ENCODE measurements around the gene C15orf40.

The C15orf40 gene

DNA sequence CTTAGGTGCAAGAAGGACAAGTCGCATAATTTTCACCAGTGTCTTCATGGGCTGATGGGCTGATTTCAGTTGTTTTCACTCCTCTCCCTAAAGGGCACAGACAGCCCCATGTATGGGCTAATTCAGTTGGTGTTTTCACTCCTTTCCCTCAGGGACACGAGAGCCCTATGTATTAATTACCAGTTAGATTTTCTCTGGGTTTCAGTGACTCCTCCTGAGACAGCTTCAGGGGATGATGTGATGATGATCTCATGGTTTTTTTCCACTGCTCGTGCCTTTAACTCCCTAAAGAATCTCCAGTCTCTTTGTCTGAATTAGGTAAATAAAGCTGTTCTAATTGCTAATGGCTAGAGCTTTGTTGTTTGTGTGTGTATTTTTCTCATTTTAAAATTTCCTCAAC lies 15.5 kb downstream of the C15orf40 start:
- no peak for DNase-seq (ENCODE audit: low read depth)
- no peak overlapping the region for H3K4me3 ChIP-seq (replicated peaks; ENCODE audit: low read depth, low read length)
- TF ChIP-seq, protein P1, sequence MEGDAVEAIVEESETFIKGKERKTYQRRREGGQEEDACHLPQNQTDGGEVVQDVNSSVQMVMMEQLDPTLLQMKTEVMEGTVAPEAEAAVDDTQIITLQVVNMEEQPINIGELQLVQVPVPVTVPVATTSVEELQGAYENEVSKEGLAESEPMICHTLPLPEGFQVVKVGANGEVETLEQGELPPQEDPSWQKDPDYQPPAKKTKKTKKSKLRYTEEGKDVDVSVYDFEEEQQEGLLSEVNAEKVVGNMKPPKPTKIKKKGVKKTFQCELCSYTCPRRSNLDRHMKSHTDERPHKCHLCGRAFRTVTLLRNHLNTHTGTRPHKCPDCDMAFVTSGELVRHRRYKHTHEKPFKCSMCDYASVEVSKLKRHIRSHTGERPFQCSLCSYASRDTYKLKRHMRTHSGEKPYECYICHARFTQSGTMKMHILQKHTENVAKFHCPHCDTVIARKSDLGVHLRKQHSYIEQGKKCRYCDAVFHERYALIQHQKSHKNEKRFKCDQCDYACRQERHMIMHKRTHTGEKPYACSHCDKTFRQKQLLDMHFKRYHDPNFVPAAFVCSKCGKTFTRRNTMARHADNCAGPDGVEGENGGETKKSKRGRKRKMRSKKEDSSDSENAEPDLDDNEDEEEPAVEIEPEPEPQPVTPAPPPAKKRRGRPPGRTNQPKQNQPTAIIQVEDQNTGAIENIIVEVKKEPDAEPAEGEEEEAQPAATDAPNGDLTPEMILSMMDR (IDR thresholded peaks at IDR 0.05; ENCODE audit: low read length, missing control alignments) = no peak

DNA sequence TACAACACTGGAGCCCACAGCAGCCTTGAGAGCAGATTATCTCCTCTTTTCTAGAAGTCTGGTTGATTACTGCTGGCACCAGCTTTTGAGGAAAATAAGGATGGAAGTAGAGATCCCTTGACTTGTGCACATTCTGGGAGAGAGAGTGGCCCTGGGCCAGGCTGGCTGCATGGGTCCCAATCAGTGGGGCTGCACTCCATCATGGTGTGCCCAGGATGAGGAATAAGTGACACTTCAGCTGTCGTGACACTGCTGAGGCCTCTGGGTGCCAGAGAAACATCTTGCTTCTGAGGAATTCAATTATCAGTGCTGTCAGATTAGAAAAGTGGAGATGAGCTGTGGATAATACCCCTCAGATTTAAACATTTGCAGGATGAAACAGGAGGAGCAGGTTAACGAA lies 16.4 kb downstream of the C15orf40 start:
- H3K4me3 ChIP-seq (replicated peaks; ENCODE audit: low read depth, low read length) = no peak overlapping the region
- TF ChIP-seq, protein P1 (IDR thresholded peaks at IDR 0.05; ENCODE audit: low read length, missing control alignments) = no peak

DNA sequence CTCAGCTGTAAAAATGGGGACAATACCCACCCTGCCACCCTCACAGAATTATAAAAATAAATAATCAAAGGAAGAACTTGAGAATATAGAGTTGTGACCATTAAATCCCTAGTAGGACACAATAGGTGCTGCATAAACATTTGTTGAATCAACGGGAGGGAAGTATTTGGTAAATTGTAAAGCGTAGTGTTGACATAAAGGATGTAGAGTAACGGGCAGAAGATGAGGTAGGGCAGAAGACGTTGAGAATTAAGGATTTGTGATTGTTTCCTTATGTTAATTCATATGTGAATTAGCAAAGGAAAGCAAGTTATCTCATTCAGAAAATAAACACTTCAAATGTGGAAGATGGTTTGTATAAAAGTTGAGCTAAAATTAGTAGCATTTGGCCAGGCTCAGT lies 18.3 kb downstream of the C15orf40 start:
- H3K4me3 ChIP-seq (replicated peaks; ENCODE audit: low read depth, low read length) = no peak overlapping the region

More for the DNA sequence above, 16.4 kb downstream of the C15orf40 start:
- DNase-seq (ENCODE audit: low read depth) = no peak

DNA sequence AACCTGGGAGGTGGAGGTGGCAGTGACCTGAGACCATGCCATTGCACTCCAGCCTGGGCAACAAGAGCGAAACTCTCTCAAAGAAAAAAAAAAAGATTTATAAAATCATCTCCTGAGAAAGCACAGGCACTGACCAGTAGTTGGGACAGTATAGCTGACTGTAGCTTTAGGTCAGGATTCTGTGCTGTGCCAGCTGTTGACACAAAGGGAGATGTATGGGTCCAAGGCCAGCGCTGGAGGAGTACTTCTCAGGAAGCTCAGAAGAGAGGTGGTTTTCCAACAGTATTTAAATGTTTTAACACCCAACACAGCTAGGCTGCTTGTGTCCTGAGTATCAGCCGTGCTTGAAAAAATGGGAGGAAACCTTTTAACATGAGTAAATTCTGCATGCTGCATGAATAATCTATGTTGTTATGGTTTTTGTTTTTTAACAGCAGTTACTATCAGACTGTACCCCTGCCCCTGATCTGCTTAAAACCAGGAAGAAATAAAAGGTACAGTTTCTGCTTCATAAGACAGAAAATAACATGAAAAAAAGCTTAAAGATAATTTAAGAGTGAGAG lies 18.9 kb downstream of the C15orf40 start:
- no peak overlapping the region for H3K4me3 ChIP-seq (replicated peaks; ENCODE audit: low read depth, low read length)
- TF ChIP-seq, protein P1 (IDR thresholded peaks at IDR 0.05; ENCODE audit: low read length, missing control alignments) = no peak
- no peak for DNase-seq (ENCODE audit: low read depth)

More for the DNA sequence above, 18.3 kb downstream of the C15orf40 start:
- no peak for DNase-seq (ENCODE audit: low read depth)
- TF ChIP-seq, protein P1 (IDR thresholded peaks at IDR 0.05; ENCODE audit: low read length, missing control alignments) = no peak

DNA sequence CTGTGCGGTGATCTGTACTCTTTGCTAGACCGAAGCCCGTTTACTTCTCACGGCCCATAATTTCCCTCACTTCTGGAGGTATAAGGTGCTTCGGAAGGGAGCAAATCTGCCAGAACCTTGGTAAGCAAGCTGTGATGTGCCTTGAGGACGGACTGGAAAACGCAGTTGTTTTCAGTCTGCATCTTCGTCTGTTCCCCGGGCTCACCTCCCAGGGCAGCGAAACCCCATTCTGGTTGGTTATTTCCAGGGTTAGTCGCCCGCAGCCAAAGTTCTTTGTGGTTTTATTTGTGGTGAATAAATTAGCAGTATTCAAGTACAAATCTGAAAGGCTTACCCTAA lies 25.0 kb downstream of the C15orf40 start:
- H3K4me3 ChIP-seq (replicated peaks; ENCODE audit: low read depth, low read length) = peak overlapping the region; percentile 85
- no peak for DNase-seq (ENCODE audit: low read depth)
- TF ChIP-seq, protein P1 (IDR thresholded peaks at IDR 0.05; ENCODE audit: low read length, missing control alignments) = no peak

DNA sequence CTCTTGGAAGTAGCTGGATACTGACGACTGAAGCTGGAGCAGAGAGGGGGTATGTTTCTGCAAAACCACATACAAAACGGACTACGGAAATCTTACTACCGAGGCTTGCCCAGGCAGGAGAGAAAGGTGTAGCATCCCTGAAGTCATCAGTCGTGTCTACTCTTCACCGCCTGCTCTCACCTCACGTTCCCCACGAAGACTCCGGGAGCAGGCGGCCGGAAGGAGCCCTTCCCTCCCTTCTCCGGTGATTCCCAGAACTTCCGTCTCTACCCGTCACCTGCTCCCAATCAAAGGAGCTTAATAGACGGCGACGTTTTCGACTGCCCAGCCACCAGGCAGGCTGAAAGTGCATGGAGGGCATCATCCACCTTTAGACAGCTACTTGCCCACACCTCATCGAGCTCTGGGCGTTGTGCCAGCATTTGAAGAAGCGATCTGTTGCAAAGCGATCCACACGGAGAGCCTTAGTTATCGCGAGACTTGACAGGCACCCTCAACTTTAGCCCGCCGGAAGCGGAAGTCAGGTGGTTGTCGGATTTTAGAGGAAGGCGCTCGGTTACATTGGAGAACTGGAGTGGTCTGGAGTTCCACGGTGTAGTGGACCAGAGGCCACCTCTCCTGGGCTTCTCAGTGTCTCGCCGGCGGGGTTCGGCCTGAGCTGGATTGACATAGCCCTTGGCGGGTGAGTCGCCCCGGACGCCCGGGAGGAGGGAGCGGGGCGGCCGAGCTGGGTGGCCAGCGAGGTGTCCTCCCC lies 25.6 kb downstream of the C15orf40 start, which contains the start of gene RAMAC:
Gene RAMAC, plus strand, starts transcription at position 523 of the 754 bp plus-strand sequence. CDS start 2,809 bp downstream, outside the sequence.
- peak within 1 kb of the TSS; percentile 85 for H3K4me3 ChIP-seq (replicated peaks; ENCODE audit: low read depth, low read length)
- DNase-seq (ENCODE audit: low read depth) = peak; percentile 97
- TF ChIP-seq, protein P1 (IDR thresholded peaks at IDR 0.05; ENCODE audit: low read length, missing control alignments) = no peak
